Measurements from ENCODE around the gene NPC2.
"Not testable (repeated sequence)": the region's sequence is repeated elsewhere in the genome, so short reads cannot be mapped to it uniquely, and the experiment has no call there.

Gene NPC2

DNA sequence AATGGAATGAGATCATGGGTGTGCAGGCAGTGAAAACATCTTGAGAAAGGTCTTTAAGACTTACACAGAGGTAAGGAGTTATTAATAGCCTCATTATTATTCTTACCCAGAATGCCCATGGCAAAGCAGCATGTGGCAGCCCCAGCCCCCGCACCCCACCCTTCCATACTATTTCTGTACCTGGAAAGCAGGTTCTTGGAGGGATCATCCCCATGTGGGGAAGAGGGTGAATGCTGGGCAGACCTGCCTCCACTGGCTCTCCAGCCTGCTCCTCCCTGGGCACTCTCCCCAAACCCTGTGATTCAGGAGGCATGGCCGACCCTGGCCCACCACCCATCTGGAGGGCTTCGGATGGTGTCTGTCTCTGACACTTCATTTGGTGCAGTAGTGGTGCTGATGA is 28.3 kb downstream of the NPC2 start:
- no peak for DNase-seq

DNA sequence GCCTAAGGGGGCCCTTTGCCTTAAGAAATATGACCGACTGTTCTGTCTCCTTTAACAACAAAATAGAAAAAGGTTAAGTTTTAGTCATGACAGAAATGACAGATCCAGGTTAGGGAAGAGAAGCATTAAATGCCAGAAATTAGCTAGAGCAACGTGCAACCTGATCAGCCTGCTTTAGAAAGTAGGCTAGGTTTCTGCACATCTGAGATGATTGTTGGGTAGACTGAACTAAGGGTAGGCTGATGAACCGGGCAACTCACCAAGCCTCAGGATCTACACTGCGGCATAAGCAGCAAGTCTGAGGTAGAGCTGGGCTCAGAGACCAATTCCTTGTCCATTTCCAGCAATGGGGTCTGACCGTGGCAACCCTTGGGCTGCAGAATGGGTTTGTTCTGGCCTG is 29.4 kb downstream of the NPC2 start:
- no peak for DNase-seq

DNA sequence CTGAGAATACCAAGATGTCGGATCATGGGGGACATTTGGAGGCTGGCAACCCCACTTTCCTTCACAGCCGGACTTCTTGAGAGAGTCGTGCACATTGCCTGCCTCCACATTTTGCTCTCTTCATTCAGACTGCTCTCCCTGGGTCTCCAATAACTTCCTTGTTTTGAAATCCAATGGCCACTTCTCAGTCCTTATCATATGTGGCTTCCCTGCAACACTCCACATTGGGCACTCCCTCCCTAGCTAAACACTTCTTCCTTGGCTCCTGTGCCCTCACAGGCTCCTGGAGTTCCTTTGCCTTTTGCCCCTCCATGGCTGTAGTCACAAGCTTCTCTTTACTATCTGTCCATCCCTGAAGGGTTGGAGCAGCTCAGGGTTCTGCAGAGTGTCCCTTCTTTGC is 30.1 kb downstream of the NPC2 start:
- DNase-seq = no peak

DNA sequence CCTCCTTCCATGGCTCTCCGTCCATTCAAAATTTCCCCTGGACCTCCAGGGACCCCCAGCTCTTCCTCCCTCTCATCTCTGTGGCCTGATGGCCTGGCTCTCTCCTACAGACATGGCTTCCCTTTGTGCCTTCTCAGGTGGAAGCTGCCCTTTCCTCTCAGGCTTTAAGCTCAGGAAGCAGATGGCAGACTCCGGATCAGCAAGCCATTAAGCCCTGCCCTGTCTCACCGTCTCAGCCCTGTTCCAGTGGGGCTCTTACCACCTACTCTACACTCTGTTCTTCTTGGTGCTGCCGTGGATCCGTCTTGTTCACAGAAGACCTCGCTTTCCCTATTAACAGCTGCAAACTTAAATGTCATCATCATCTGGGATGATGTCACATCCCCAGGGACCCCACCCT is 33.1 kb downstream of the NPC2 start:
- no peak for DNase-seq

DNA sequence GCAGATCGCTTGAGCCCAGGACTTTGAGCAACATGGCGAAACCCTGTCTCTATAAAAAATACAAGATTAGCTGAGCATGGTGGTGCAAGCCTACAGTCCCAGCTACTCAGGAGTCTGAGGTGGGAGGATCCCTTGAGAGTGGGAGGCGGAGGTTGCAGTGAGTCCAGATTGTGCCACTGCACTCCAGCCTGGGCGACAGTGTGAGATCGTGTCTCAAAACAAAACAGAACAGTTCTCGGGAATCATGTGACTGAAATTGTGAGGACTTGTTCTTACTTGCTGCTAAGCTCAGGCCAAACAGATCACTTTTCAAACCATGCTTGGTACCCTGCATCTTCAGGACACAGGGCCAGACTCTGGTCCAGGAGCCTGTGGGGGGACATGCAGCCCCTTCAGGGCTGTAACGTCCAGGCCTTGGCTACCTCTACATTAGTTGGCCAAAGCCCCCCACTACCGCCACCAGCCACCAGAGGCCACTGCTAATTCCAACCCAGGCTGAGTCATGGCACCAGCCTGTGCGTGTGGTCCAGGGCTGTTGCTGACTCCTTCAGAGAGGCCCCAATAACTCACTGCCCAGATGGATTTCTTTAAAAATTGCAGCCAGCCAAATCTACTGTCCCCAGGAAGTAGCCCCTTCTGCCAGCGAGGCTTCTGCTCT is 33.7 kb downstream of the NPC2 start:
- peak; percentile 6 to 26 for DNase-seq

DNA sequence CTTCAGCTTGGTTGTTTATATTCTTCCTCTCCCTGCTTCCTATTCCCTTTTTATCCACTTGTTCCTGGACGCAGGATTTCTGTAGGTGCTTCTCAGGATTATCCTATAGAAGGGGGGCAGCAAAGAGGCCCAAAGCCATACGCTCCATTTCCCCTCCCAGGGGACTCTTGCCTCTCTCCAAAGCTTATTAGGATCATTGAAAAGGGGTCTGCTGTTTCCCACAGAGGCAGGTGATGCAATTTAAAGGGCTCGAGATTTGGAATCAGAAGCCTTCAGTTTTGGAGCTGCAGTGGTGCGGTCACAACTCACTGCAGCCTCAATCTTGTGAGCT is 35.6 kb downstream of the NPC2 start:
- DNase-seq = no peak

DNA sequence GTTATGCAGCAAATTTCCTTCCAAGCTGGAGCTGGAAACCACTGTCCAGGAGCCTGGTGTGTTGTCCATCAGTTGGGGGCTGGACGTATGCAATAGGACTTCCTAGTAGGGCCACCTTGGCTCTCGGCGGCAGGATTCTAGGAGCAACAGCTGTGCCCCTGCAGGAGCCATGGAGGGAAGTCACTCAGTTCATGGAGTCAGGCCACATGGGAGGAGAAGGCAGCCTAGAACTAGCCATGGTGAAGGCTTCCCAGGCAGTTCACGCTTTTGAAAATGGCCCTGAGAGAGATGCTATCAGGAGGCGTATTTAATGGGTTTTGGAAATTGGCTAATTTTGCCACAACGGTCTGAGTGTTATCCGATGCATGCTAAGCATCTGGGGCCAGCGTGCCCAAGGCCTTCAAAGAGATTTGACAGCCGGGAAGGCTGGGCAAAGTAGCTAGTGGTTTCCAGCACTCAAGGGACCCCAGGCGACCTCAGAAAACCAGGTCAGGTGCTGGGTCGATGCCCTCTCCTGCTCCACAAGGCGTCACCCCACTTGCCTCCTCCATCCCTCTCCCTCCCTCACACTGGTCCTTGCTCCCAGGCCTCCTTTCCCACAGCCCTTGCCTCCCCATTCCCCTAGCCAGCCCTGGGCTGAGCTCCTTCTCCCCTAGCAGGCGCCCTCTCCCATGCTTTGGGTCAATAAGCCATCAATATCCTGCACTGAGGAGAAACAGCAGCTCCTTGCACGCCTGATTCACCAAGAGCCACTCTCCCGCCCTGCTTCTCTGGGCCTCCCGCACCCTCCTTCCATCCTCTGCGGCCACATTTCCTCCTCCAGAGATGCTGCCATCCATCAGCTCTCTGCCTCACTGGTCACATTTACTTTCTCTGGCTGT is 36.2 kb downstream of the NPC2 start:
- DNase-seq = no peak

DNA sequence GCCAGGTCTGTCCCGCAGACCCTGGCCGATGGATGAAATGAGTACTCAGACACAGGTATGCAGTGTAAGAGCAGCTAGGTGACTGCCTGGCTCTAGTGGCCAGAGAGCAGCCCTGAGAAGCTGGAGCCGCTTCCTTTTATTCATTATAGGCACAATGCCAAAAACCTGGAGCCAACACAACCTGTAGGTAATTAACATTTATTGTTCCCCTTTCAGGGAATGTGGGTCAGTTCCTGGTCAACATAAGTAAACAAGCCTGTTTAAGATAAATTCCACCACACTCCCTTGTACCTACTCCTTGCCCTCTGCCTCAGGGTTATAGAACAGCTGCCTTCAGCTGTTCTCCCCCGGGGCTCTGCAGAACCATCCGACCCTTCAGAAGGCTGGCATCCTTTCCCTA is 38.7 kb downstream of the NPC2 start:
- DNase-seq = not testable (repeated sequence)

DNA sequence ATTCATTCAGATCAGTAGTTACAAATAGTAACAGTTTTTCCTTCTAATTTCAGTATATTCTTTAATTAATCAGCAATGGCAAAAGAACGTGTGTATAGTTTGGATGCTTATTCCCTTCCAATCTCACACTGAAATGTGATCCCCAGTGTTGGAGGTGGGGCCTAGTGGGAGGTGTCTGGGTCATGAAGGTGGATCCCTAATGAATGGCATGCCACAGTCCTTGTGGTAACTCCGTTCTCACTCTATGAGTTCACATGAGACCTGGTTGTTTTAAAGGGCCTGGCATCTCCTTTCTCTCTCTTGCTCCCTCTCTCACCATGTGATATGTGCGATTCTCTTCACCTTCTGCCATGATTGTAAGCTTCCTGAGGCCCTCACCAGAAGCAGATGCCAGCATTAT is 48.2 kb downstream of the NPC2 start:
- no peak for DNase-seq

DNA sequence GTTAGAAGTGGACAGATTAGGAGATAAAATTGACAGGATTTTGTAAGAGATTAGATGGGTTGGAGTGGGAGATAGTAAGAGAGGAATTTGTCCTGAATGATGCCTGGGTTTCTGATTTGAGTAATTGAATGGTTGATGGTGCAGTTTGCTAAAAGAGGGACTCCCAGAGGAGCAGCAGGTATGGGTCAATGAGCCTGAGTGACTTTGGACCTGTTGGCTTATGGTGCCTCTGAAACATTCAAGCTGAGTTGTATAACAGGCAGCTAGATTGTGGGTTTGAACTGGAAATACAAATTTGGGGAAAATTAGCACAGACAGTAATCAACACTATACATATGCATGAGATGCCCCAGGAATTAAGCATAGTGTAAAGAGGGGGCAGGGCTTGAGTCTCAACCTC is 50.3 kb downstream of the NPC2 start:
- DNase-seq = no peak

DNA sequence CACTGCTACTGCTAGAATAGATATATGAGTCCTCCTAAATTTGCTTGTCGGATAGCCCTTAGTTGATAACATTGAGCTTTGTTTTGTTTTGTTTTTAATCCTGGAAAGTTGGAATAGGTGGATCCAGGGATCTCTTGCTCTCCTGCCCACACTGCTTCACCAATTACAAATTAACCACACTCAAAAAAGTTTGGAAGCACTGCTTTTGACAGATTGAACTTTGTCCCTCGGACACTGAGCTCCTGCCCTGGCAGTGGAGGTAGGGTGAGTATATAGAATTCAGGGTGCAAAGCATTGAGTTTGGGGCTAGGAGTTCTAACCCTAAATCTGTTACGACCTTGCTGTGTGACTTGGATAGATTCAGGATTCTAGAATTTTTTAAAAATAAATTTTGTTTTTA is 52.0 kb downstream of the NPC2 start:
- DNase-seq = no peak

DNA sequence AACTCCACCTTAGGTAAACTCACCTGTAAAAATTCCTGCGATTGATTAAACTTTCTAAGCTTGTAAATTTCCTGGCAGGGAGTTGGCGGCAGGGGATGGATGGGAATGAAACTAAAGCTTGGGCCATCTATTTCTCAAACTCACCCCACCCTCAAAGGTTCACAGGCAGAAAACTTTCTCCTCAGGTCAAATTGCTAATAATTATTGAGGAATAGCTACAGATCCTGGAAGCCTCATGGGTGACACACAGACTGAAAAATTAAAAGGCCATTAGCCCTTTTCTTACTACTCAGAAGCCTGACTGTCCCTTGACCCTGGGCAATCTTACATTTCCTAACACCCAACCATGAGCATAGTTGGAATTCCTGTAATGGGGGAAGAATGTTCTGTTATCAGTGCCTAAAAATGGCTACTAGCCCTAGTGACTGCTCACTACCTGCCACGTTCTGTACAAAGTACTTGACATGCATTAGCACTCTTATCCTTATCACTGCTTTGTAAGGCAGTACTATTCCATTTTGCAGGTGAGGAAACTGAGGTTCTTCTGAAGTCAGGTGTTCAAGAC is 54.7 kb downstream of the NPC2 start:
- no peak for DNase-seq

DNA sequence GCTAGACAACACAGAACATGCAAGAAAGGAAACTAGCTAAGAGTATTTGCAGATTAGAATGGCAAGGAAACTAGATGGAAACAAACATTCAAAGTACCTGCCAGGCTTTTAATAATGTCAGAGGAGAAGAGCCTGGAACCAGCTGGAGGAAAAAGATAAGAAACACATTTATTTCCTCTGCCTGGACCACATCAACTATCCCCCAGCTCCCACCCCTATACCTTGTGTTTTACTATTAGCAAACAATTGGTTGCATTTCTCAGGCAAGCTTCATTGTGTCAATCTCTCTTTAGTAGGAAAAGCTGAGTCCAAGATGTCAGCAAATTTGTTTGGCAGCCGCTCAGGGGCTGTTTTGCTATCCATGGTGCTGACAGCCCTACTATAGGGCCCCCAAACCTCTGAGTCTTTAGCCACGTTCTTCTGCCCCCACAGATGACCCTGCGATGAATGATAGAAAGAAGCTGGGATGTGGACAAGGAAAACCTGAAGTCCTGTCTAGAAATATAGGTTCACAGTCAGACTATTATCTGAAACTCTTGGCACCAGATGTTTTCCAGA is 55.5 kb downstream of the NPC2 start:
- no peak for DNase-seq

DNA sequence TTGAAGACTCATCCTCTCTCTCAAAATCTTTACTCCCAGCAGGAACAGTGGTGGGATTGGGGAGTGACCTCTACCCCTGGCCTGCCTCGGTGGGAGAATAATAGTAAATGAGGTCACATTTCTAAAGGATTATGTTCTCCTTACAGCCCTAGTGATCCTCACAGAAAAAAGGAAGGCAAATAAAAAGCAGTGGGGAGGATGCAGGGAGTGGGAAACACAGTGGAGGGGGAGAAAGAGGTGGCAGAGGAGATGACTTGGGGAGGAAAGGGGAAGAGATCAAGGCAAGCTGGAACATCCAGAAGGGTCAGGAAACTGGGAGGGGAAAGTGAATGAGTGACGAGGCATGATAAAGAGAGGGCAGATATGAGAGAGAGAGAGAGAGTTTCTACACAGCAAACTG is 58.8 kb downstream of the NPC2 start:
- no peak for DNase-seq

DNA sequence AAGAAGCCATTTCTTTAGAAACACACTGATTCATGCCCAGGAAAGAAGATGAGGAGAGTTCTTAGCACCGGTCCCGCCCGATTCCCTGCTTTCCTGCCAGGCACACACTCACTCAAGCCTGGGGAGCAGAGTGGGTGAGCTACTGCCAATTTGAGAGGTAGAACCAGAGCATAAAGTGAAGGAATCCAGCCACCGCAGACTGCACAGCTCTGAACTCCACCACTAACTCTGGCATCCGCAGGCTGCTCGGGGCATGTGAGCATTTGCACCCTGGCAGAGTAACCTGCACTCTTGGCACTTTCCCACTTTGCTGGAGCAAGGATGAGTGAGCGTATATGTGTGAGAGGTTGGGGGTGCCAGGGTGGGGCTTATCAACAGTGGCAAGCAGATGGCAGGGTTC is 63.1 kb downstream of the NPC2 start:
- DNase-seq = no peak
